SK-N-SH (cell line): ENCODE results near the gene NXPH4. TPM values are rescaled to one million over a fixed set of nuclear protein-coding genes. Genes with fewer than 3 reads are reported as not detected.

Experiments
- CTCF ChIA-PET: fragments of 300-600, 350-600 bp; formaldehyde crosslinking; extraction: SDS; loops from one replicate; lab custom pipeline; 2021; lab: Yijun Ruan, JAX
- POLR2A ChIA-PET: fragments of 350-600 bp; sonication (Branson Sonifier 250); formaldehyde crosslinking; extraction: SDS; loops from one replicate; lab custom pipeline; 2020; ENCODE audit warnings: antibody characterized with exemption, inconsistent platforms; lab: Yijun Ruan, JAX
- DNase-seq: peaks from one replicate; pipeline ENCODE4 v3.0.0; 2012
- H2AFZ ChIP-seq: fragments of 200-600 bp; sonication (generic); 2 replicates; pipeline ENCODE4 v1.8.1; 2016; ENCODE audit warnings: antibody characterized with exemption, mild to moderate bottlenecking, low read depth
- H3F3A ChIP-seq: fragments of 200-600 bp; sonication (generic); replicated peaks from 2 replicates; pipeline ENCODE3; 2016; ENCODE audit warnings: antibody characterized with exemption, mild to moderate bottlenecking; ENCODE audit not compliant: insufficient read depth
- H3K27ac ChIP-seq, 2 experiments: fragments of 200-500 bp in 1 of 2; fragments of 200-600 bp in 1 of 2; sonication (Bioruptor generic) in 1 of 2; sonication (generic), shearing (Covaris generic) in 1 of 2; 2 replicates each; pipeline versions ENCODE4 v1.5.1 to v1.6.1; 2014 to 2016; ENCODE audit warnings: low read depth in 2 of 2, inconsistent platforms in 1 of 2, low read length in 1 of 2, mild to moderate bottlenecking in 1 of 2, mixed read lengths in 1 of 2
- H3K27me3 ChIP-seq: fragments of 200-600 bp; sonication (generic), shearing (Covaris generic); 2 replicates; pipeline ENCODE4 v1.6.1; 2016; ENCODE audit warnings: mixed run types; ENCODE audit not compliant: insufficient read depth
- H3K36me3 ChIP-seq, 2 experiments: fragments of 200-500 bp in 1 of 2; fragments of 200-600 bp in 1 of 2; sonication (Bioruptor generic) in 1 of 2; sonication (generic) in 1 of 2; replicated peaks in 1 of 2; 2 replicates each; pipeline versions ENCODE3 to v1.5.1; 2014 to 2016; ENCODE audit warnings: low read length in 1 of 2, mild to moderate bottlenecking in 1 of 2; ENCODE audit not compliant: insufficient read depth in 2 of 2, control insufficient read depth in 1 of 2
- H3K4me1 ChIP-seq, 2 experiments: fragments of 200-500 bp in 1 of 2; fragments of 200-600 bp in 1 of 2; sonication (Bioruptor generic) in 1 of 2; sonication (generic), shearing (Covaris generic) in 1 of 2; 2 replicates each; pipeline versions ENCODE4 v1.5.1 to v1.6.1; 2014 to 2016; ENCODE audit warnings: low read depth in 1 of 2, low read length in 1 of 2, mixed run types in 1 of 2; ENCODE audit not compliant: insufficient read depth in 2 of 2, control insufficient read depth in 1 of 2
- H3K4me2 ChIP-seq: fragments of 200-600 bp; sonication (generic), shearing (Covaris generic); 2 replicates; pipeline ENCODE4 v1.6.1; 2017; ENCODE audit warnings: mixed run types
- H3K4me3 ChIP-seq, 2 experiments: fragments of 200-500 bp in 1 of 2; fragments of 200-600 bp in 1 of 2; sonication (Bioruptor generic) in 1 of 2; sonication (generic), shearing (Covaris generic) in 1 of 2; 2 replicates each; pipeline versions ENCODE4 v1.5.1 to v1.8.1; 2014 to 2016; ENCODE audit warnings: low read depth in 2 of 2, inconsistent platforms in 1 of 2, low read length in 1 of 2, mild to moderate bottlenecking in 1 of 2, mixed read lengths in 1 of 2, moderate library complexity in 1 of 2
- H3K79me2 ChIP-seq: fragments of 200-600 bp; sonication (generic); 2 replicates; pipeline ENCODE4 v1.8.1; 2017; ENCODE audit warnings: mild to moderate bottlenecking; ENCODE audit not compliant: insufficient read depth
- H3K9ac ChIP-seq: fragments of 200-600 bp; sonication (generic); 2 replicates; pipeline ENCODE4 v1.6.1; 2017; ENCODE audit warnings: mixed run types
- H3K9me2 ChIP-seq: fragments of 200-600 bp; sonication (generic); 2 replicates; pipeline ENCODE4 v1.6.1; 2017; ENCODE audit warnings: mixed run types
- H3K9me3 ChIP-seq: fragments of 200-600 bp; sonication (generic); 2 replicates; pipeline ENCODE4 v1.6.1; 2017; ENCODE audit warnings: mixed run types, mild to moderate bottlenecking, moderate library complexity
- H4K20me1 ChIP-seq: fragments of 200-600 bp; sonication (generic); 2 replicates; pipeline ENCODE4 v1.6.1; 2017; ENCODE audit warnings: mild to moderate bottlenecking, mixed run types; ENCODE audit not compliant: insufficient read depth
- ELF1 ChIP-seq: IDR thresholded peaks from 2 replicates; pipeline ENCODE4 v1.4.0; 2012
- FOXM1 ChIP-seq: IDR thresholded peaks from 2 replicates; pipeline ENCODE4 v1.4.0; 2012; ENCODE audit warnings: low read depth, mild to moderate bottlenecking
- GATA2 ChIP-seq: sonication (generic); formaldehyde crosslinking; IDR thresholded peaks from 2 replicates; pipeline ENCODE4 v1.5.0; 2020; ENCODE audit warnings: mild to moderate bottlenecking, missing genetic modification reagents
- IRF3 ChIP-seq: fragments of 150-350 bp; IDR thresholded peaks from 2 replicates; pipeline ENCODE4 v1.6.1; 2016; ENCODE audit warnings: mild to moderate bottlenecking, low read depth, low read length
- MEF2A ChIP-seq: IDR thresholded peaks from 2 replicates; pipeline ENCODE4 v1.4.0; 2012; ENCODE audit warnings: low read depth, borderline replicate concordance
- MXI1 ChIP-seq: IDR thresholded peaks from 2 replicates; pipeline ENCODE4 v1.6.1; 2012; ENCODE audit warnings: mild to moderate bottlenecking, low read depth, low read length, improper control_type of control experiment
- POLR2AphosphoS5 ChIP-seq: IDR thresholded peaks from 2 replicates; pipeline ENCODE4 v1.6.1; 2012; ENCODE audit warnings: low read depth, low read length
- RAD21 ChIP-seq: IDR thresholded peaks from 2 replicates; pipeline ENCODE4 v1.6.1; 2012; ENCODE audit warnings: mild to moderate bottlenecking, low read length
- RCOR1 ChIP-seq: fragments of 150-350 bp; IDR thresholded peaks from 2 replicates; pipeline ENCODE4 v1.6.1; 2017; ENCODE audit warnings: antibody characterized with exemption, low read length
- RFX5 ChIP-seq: IDR thresholded peaks from 2 replicates; pipeline ENCODE4 v1.6.1; 2012; ENCODE audit warnings: mild to moderate bottlenecking, improper control_type of control experiment, low read length
- RXRA ChIP-seq: IDR thresholded peaks from 2 replicates; pipeline ENCODE4 v1.4.0; 2012; ENCODE audit warnings: low read depth, mild to moderate bottlenecking, borderline replicate concordance
- SIN3A ChIP-seq: IDR thresholded peaks from 2 replicates; pipeline ENCODE4 v1.6.1; 2012; ENCODE audit warnings: low read depth, mild to moderate bottlenecking, low read length, moderate library complexity, borderline replicate concordance
- SMC3 ChIP-seq: IDR thresholded peaks from 2 replicates; pipeline ENCODE4 v1.6.1; 2012; ENCODE audit warnings: low read depth, low read length, improper control_type of control experiment
- TCF12 ChIP-seq: IDR thresholded peaks from 2 replicates; pipeline ENCODE4 v1.4.0; 2012
- USF2 ChIP-seq: fragments of 150-350 bp; IDR thresholded peaks from 2 replicates; pipeline ENCODE4 v1.6.1; 2017; ENCODE audit warnings: antibody characterized with exemption, low read length, low read depth, borderline replicate concordance
- WGBS: methylation state at CpG from one replicate; pipeline ENCODE4 v1.1.6; 2017; ENCODE audit warnings: low lambda C conversion rate; 5-methylcytosine and 5-hydroxymethylcytosine counted together
- polyA plus RNA-seq, 3 experiments: library from polyadenylated mRNA; depleted of rRNA; stranded (reverse); fragments of >200 nt; gene quantifications; 2 replicates each; pipeline ENCODE4 v1.2.3, GENCODE V29; 2012
- TF ChIP-seq, protein P1 (sequence below): IDR thresholded peaks from 2 replicates; pipeline ENCODE4 v1.4.0; 2012; ENCODE audit warnings: low read depth, borderline replicate concordance

NXPH4 gene
- polyA plus RNA-seq, 1 of the 3 experiments (the other 2 are of a cell fraction) = 0.31 TPM

DNA sequence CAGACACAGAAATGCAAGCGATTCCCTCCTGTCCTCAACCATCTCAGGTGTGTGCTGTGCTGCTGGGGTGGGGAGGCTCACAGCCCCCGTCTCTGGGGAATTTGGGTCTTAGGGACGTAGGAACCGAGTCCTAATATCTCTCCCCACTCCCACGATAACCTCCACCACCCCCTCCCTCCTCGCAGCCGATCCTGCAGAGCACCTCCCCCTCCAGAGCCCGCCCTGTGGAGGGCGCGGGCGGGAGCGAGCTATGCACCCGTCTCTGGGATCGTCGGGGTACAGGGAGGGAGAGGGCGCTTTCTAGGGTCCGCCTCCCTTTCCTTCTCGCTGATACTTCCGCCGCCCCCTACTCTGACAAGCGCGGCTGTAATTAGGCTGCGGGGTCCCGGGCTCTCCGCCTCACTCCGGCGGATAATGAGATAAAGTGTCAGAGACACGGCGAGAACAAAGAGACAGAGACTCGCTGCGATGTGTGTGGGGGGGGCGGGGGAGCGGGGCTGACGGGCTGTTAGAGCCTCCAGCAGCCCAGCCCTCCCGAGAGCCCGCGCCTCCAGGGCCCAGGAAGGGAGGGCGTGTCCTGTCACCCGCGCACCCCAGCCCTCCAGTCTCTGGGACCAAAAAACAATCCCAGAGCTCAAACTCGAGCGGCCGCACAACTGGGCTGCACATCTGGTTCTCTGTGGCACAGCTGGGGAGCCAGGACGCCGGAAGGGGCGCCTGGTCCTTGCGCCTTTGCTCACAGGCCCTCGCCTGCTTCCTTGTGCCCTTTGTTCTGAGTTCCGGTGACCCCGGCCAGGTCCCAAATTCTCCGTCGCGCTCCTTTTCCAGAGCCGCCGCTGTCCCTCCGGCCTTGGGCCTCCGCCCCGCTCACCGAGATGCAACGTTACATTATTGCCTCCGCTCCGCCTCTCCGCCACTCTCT, 21.6 kb downstream of the NXPH4 start:
- Histone ChIP-seq H4K20me1 (no peaks in the 10 kb centered on the region), H3K4me3 (peak overlapping the region in 1 of 2 experiments; percentile 58; a peak in 1 of 4 replicates), H3K36me3 (peaks cover 9 to 18% of the 10 kb centered on the region in 2 experiments), H3K4me1 (peaks cover 23 to 57% of the 10 kb centered on the region in 2 experiments; a peak in 2 of 4 replicates), H3K9ac (no peak overlapping the region), H3K4me2 (0 out of 2 replicates have a peak overlapping the region, but pooled peaks have one; percentile 96), H2AFZ (0 out of 2 replicates have a peak overlapping the region, but pooled peaks have one; percentile 62), H3F3A (peaks cover 14% of the 10 kb centered on the region), H3K79me2 (no peaks in the 10 kb centered on the region), H3K27me3 (peaks cover 19% of the 10 kb centered on the region; the same call in 1 of the 2 replicates), H3K9me3 (no peaks in the 10 kb centered on the region), H3K27ac (no peak overlapping the region), H3K9me2 (no peaks in the 10 kb centered on the region)
- POLR2A ChIA-PET = interaction anchor here (0.9 to 5.6 kb wide), 7 partner anchors 8 to 63 kb away, joined by 3 to 43 read pairs (median 3); partner anchors contain the start of gene SHMT2
- no peak for TF ChIP-seq USF2
- CTCF ChIA-PET = interaction anchor here (0.6 to 31.5 kb wide), 32 partner anchors 11 to 688 kb away, joined by 3 to 937 read pairs (median 4); partner anchors contain the start of genes GLI1, INHBE, LRP1 and NXPH4
- DNase-seq = peak; percentile 73
- WGBS = 42% methylated on average over 47 of the region's 63 CpGs

DNA sequence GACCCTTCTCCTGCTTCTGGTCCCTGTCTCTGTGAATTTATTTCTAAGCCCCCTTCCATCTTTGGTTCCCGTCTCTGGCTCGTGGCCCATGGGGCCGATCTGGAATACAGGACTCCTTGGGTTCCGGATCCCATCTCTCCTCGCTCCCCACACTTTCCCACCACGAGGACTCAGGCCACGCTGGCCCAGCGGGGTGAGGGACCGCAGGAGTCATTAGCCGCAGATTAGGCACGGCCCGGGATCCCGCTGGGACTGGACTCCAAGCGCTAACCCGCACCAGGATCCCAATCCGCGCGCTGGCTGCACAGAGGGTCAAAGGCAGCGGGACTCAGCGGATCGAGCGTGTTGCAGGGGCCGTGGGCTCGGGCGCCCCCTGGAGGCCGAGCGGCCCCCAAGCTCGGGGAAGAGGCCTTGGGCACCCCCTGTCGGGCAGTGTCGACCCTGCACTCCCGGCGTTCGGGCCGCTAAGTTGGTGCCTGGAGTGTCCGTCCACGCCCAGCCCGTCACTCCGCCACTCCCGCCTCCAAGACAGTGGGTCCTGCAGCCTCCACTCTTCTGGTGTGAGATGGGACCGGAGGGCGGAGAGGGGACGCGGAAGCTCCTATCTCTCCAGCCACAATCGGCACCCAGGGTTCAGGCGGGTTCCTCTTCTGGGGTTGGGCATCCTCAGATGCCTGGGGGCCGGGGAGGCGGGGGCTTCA, 22.4 kb downstream of the NXPH4 start:
- peak; percentile 98 for DNase-seq
- H3K27ac ChIP-seq = peak overlapping the region in 1 of 2 experiments; percentile 64; a peak in 1 of 4 replicates
- no peaks in the 10 kb centered on the region for H3K9me3 ChIP-seq
- H3F3A ChIP-seq = peaks cover 14% of the 10 kb centered on the region
- CTCF ChIA-PET = interaction anchor here (0.6 to 31.5 kb wide), 37 partner anchors 11 to 487 kb away, joined by 3 to 937 read pairs (median 4); partner anchors contain the start of genes GLI1, INHBE, LRP1 and NXPH4
- POLR2A ChIA-PET = interaction anchor here (0.9 to 5.6 kb wide), 8 partner anchors 9 to 64 kb away, joined by 3 to 43 read pairs (median 3); partner anchors contain the start of gene SHMT2
- peaks cover 23 to 58% of the 10 kb centered on the region in 2 experiments; a peak in 2 of 4 replicates for H3K4me1 ChIP-seq
- H3K36me3 ChIP-seq = peaks cover under 1 to 9% of the 10 kb centered on the region in 2 experiments
- peak overlapping the region; percentile 71; the same call in 1 of the 2 replicates for H2AFZ ChIP-seq
- H4K20me1 ChIP-seq = no peaks in the 10 kb centered on the region
- H3K9ac ChIP-seq = peak overlapping the region; percentile 62; the same call in 1 of the 2 replicates
- WGBS = 8% methylated on average over 28 of the region's 47 CpGs
- H3K4me2 ChIP-seq = peak overlapping the region; percentile 96
- H3K79me2 ChIP-seq = no peaks in the 10 kb centered on the region
- H3K9me2 ChIP-seq = no peaks in the 10 kb centered on the region
- peaks cover 19% of the 10 kb centered on the region; the same call in 1 of the 2 replicates for H3K27me3 ChIP-seq
- peak overlapping the region; percentile 58 to 72 for H3K4me3 ChIP-seq
- TF ChIP-seq RXRA (no peak; the same call in 1 of the 2 replicates), IRF3 (no peak), ELF1 (0 out of 2 replicates have a peak, but pooled peaks have one; percentile 6), RAD21 (peak; percentile 80), RFX5 (no peak), RCOR1 (peak; percentile 72), MXI1 (peak; percentile 62), SMC3 (peak; percentile 88), FOXM1 (0 out of 2 replicates have a peak, but pooled peaks have one; percentile 33), TCF12 (peak; percentile 11; the same call in 1 of the 2 replicates), GATA2 (CRISPR knock-in tag) (no peak), POLR2AphosphoS5 (peak; percentile 60; the same call in 1 of the 2 replicates), MEF2A (no peak), SIN3A (peak; percentile 87; the same call in 1 of the 2 replicates)
- TF ChIP-seq, protein P1, sequence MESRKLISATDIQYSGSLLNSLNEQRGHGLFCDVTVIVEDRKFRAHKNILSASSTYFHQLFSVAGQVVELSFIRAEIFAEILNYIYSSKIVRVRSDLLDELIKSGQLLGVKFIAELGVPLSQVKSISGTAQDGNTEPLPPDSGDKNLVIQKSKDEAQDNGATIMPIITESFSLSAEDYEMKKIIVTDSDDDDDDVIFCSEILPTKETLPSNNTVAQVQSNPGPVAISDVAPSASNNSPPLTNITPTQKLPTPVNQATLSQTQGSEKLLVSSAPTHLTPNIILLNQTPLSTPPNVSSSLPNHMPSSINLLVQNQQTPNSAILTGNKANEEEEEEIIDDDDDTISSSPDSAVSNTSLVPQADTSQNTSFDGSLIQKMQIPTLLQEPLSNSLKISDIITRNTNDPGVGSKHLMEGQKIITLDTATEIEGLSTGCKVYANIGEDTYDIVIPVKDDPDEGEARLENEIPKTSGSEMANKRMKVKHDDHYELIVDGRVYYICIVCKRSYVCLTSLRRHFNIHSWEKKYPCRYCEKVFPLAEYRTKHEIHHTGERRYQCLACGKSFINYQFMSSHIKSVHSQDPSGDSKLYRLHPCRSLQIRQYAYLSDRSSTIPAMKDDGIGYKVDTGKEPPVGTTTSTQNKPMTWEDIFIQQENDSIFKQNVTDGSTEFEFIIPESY = no peak
